ENCODE measurements around the gene ULK1.

Gene ULK1

GRCh38 chr12:131853832-131854797, 40.3 kb upstream of the ULK1 start:
- TF ChIP-seq TAF1 (IDR thresholded peaks at IDR 0.05; ENCODE audit: low read depth, low read length) (no peak), POLR2AphosphoS5 (IDR thresholded peaks at IDR 0.05; ENCODE audit: low read depth, low read length) (no peak), SPI1 (IDR thresholded peaks at IDR 0.05; ENCODE audit: low read depth, low read length) (no peak), POU2F2 (IDR thresholded peaks at IDR 0.05; ENCODE audit: low read depth, low read length) (no peak), PAX5 (IDR thresholded peaks at IDR 0.05; ENCODE audit: insufficient read depth, low read length, severe bottlenecking) (no peak), POLR2A (IDR thresholded peaks at IDR 0.05; ENCODE audit: low read depth, low read length) (no peak)
- no peak for FAIRE-seq
- DNase-seq (ENCODE audit: insufficient read length, low spot score) = no peak

GRCh38 chr12:131854861-131855476, 39.5 kb upstream of the ULK1 start:
- TF ChIP-seq SPI1 (IDR thresholded peaks at IDR 0.05; ENCODE audit: low read depth, low read length) (no peak), POLR2A (IDR thresholded peaks at IDR 0.05; ENCODE audit: low read depth, low read length) (no peak), POU2F2 (IDR thresholded peaks at IDR 0.05; ENCODE audit: low read depth, low read length) (no peak), PAX5 (IDR thresholded peaks at IDR 0.05; ENCODE audit: insufficient read depth, low read length, severe bottlenecking) (no peak), POLR2AphosphoS5 (IDR thresholded peaks at IDR 0.05; ENCODE audit: low read depth, low read length) (no peak), TAF1 (IDR thresholded peaks at IDR 0.05; ENCODE audit: low read depth, low read length) (no peak)
- FAIRE-seq = no peak
- no peak for DNase-seq (ENCODE audit: insufficient read length, low spot score)

- FAIRE-seq (no peak), DNase-seq (ENCODE audit: insufficient read length, low spot score) (no peak)
- no peak for TF ChIP-seq PAX5 (IDR thresholded peaks at IDR 0.05; ENCODE audit: insufficient read depth, low read length, severe bottlenecking)
- TF ChIP-seq POU2F2 (IDR thresholded peaks at IDR 0.05; ENCODE audit: low read depth, low read length) = no peak
- TF ChIP-seq POLR2A (IDR thresholded peaks at IDR 0.05; ENCODE audit: low read depth, low read length) = no peak
- no peak for TF ChIP-seq SPI1 (IDR thresholded peaks at IDR 0.05; ENCODE audit: low read depth, low read length)
- TF ChIP-seq POLR2AphosphoS5 (IDR thresholded peaks at IDR 0.05; ENCODE audit: low read depth, low read length) = no peak
- no peak for TF ChIP-seq TAF1 (IDR thresholded peaks at IDR 0.05; ENCODE audit: low read depth, low read length)
Observed at GRCh38 chr12:131855521-131856142, 38.8 kb upstream of the ULK1 start.

DNA sequence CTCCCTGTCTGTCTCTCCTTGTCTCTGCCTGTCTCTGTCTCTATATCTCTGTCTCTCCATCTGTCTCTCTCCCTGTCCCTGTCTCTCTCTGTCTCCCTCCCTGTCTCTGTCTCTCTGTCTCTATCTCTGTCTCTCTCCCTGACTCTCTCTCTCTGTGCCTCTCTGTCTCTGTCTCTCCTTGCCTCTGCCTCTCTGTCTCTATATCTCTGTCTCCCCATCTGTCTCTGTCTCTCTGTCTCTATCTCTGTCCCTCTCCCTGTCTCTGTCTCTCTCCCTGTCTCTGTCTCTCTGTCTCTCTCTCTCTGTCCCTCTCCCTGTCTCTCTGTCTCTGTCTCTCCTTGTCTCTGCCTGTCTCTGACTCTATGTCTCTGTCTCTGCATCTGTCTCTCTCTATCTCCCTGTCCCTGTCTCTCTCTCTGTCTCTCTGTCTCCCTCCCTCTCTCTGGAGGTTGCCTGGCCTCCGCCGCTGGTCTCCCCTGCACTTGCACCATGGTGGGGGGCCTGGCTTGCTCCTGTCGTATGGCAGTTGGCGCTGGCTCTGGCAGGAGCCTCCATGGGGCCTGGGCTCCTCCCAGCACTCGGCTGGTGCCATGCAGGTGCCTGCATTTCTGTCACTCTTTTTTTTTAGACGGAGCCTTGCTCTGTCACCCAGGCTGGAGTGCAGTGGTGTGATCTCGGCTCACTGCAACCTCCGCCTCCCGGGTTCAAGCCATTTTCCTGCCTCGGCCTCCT, 37.9 kb upstream of the ULK1 start:
- FAIRE-seq (no peak), DNase-seq (ENCODE audit: insufficient read length, low spot score) (no peak)
- no peak for TF ChIP-seq PAX5 (IDR thresholded peaks at IDR 0.05; ENCODE audit: insufficient read depth, low read length, severe bottlenecking)

GRCh38 chr12:131857908-131858850, 36.2 kb upstream of the ULK1 start:
- TF ChIP-seq POLR2AphosphoS5 (IDR thresholded peaks at IDR 0.05; ENCODE audit: low read depth, low read length) (no peak), POU2F2 (IDR thresholded peaks at IDR 0.05; ENCODE audit: low read depth, low read length) (no peak), SPI1 (IDR thresholded peaks at IDR 0.05; ENCODE audit: low read depth, low read length) (no peak), POLR2A (IDR thresholded peaks at IDR 0.05; ENCODE audit: low read depth, low read length) (no peak), TAF1 (IDR thresholded peaks at IDR 0.05; ENCODE audit: low read depth, low read length) (no peak), PAX5 (IDR thresholded peaks at IDR 0.05; ENCODE audit: insufficient read depth, low read length, severe bottlenecking) (no peak)
- FAIRE-seq (no peak), DNase-seq (ENCODE audit: insufficient read length, low spot score) (no peak)

DNA sequence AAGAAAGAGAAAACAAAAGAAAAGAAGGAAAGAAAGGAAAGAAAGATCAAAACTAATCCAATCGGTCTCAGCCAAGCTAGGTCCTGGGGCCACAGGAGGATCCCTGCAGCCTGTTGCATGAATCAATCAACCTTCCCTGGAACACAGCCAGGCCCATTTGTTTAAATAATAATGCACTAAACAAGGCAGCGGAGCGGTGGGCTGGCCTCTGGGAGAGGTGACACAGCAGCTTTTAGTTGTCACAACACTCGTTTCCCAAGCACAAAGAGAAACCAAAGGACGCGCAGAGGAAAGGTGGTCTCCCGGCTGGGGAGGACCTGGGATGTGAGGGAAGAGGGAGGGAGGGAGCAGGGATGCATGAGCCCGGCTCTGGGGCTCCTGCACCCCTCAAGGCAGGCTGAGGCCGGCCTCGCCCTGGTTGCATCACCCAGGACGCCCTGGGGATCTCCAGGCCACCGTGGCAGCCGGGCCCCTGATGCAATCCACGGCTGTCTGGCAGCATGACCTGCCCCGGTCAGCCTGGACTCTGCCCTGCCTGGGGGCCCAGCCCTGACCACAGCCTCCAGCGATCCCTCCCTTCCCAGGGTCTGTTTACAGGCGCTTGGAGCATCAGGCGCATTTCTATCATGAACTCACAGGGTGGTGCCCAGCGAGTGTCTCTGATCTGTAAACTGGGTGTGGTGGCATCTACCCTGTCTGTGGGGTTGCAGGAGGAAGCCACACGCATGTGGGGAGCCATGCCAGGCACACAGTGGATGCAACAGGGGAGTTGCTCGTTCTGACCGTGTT, 33.8 kb upstream of the ULK1 start:
- FAIRE-seq (no peak), DNase-seq (ENCODE audit: insufficient read length, low spot score) (no peak)

DNA sequence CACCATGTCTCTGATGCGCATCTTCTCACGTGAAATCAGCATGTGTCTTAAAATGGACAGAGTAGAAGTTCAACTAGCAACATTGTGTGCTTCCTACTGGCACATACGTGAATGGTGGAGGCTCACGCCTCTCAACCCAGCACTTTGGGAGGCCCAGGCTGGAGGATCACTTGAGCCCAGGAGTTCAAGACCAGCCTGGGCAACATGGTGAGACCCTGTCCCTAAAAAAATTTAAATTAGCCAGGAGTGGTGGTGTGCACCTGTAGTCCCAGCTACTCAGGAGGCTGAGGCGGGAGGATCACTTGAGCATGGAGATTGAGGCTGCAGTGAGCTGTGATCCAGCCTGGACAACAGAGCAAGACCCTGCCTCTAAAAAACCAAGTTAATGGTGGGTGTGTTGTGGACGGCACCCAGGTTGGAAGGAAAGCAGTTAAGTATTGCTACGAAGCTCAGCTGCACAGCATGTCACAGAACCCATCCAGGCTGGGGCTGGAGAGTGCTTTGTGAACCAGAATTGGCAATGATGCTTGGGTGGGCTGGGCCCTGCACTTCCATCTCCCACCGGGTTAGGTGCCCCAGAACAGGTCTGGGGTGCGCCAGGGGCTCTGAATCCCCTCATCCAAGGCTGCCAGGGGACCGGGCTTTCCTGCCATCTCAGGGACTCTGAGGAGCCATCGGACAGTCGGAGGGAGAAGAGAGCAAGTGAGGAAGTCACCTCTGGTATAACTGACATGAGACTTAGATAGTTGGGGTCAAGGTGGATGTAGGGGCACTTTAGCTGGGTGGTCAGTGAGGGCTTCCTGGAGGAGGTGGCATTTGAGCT, 33.0 kb upstream of the ULK1 start:
- FAIRE-seq (no peak), DNase-seq (ENCODE audit: insufficient read length, low spot score) (no peak)
- TF ChIP-seq POU2F2 (IDR thresholded peaks at IDR 0.05; ENCODE audit: low read depth, low read length) (no peak), TAF1 (IDR thresholded peaks at IDR 0.05; ENCODE audit: low read depth, low read length) (no peak), PAX5 (IDR thresholded peaks at IDR 0.05; ENCODE audit: insufficient read depth, low read length, severe bottlenecking) (no peak), POLR2AphosphoS5 (IDR thresholded peaks at IDR 0.05; ENCODE audit: low read depth, low read length) (no peak), SPI1 (IDR thresholded peaks at IDR 0.05; ENCODE audit: low read depth, low read length) (no peak), POLR2A (IDR thresholded peaks at IDR 0.05; ENCODE audit: low read depth, low read length) (no peak)

More for the DNA sequence above, 33.8 kb upstream of the ULK1 start:
- no peak for TF ChIP-seq POLR2A (IDR thresholded peaks at IDR 0.05; ENCODE audit: low read depth, low read length)
